ENCODE measurements around the gene IMPACT.

IMPACT gene

DNA sequence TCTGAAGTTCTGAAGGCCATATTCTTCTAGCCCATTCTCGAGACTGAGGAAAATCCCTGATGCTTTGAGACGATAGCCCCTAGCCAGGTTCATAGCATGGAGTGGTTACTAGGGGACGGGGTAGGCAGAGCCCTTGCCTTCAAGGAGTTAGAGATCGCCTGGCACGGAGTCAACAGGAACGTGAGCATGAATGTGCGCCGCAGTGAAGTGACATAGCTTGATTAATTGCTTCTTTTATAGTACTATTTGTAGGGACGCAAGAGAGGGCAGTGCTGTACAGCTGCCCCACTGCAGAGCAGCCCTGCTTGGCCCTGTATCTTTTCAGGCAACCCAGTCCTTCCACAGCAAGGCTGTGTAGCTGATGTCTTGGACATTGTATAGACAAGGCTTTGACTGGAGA lies 60.2 kb downstream of the IMPACT start:
- no peak for TF ChIP-seq CTCF (IDR thresholded peaks at IDR 0.05; ENCODE audit: insufficient read depth, low read depth, low read length, missing control alignments)
- DNase-seq (ENCODE audit: low read depth) = no peak
- no peak overlapping the region for H3K4me3 ChIP-seq (ENCODE audit: low read length)

DNA sequence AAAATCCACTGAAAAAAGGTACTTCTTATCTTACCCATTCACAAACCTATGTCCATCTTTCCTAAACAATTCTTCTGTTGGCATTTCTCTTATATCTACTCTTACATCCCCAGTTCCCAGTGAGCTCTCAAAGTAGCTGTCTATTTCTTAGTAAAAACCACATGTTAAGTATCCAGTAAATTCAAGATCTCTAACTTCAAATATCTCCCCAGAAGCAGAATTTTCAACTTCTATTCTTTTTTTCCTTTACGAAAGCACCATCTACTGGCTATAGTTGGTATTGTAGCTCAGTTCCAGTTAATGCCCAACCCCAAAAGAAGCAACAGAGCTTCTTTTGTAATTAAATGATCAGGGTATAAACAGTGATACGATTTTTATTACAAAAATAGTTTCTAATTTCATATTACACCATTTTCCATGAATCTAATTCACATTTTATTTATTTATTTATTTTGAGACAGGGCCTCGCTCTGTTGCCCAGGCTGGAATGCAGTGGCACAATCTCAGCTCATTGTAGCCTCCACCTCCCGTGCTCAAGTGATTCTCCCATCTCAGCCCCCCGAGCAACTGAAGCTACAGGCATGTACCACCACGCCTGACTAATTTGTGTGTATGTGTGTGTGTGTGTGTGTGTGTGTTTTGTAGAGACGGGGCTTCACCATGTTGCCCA lies 62.5 kb downstream of the IMPACT start:
- no peak overlapping the region for H3K4me3 ChIP-seq (ENCODE audit: low read length)
- peak; percentile 40 for DNase-seq (ENCODE audit: low read depth)
- TF ChIP-seq CTCF (IDR thresholded peaks at IDR 0.05; ENCODE audit: insufficient read depth, low read depth, low read length, missing control alignments) = peak; percentile 73

- no peak for TF ChIP-seq CTCF (IDR thresholded peaks at IDR 0.05; ENCODE audit: insufficient read depth, low read depth, low read length, missing control alignments)
Observed at GRCh38 chr18:24490539-24490938, 64.1 kb downstream of the IMPACT start.

GRCh38 chr18:24491927-24492834 lies 65.7 kb downstream of the IMPACT start:
- no peak for DNase-seq (ENCODE audit: low read depth)
- TF ChIP-seq CTCF (IDR thresholded peaks at IDR 0.05; ENCODE audit: insufficient read depth, low read depth, low read length, missing control alignments) = no peak
- no peak overlapping the region for H3K4me3 ChIP-seq (ENCODE audit: low read length)

More at GRCh38 chr18:24490539-24490938, 64.1 kb downstream of the IMPACT start:
- no peak for DNase-seq (ENCODE audit: low read depth)
- H3K4me3 ChIP-seq (ENCODE audit: low read length) = no peak overlapping the region

- no peak for TF ChIP-seq CTCF (IDR thresholded peaks at IDR 0.05; ENCODE audit: insufficient read depth, low read depth, low read length, missing control alignments)
- no peak overlapping the region for H3K4me3 ChIP-seq (ENCODE audit: low read length)
- no peak for DNase-seq (ENCODE audit: low read depth)
Observed at GRCh38 chr18:24494586-24494985, 68.1 kb downstream of the IMPACT start.

GRCh38 chr18:24497031-24497754 lies 70.7 kb downstream of the IMPACT start:
- peak; percentile 29 for DNase-seq (ENCODE audit: low read depth)
- no peak overlapping the region for H3K4me3 ChIP-seq (ENCODE audit: low read length)
- no peak for TF ChIP-seq CTCF (IDR thresholded peaks at IDR 0.05; ENCODE audit: insufficient read depth, low read depth, low read length, missing control alignments)

Measured in epithelial cell of esophagus (primary cell).